Ishikawa (cell line): ENCODE results near the gene KCNQ5.

ENCODE experiments used
- CEBPB ChIP-seq: IDR thresholded peaks from 2 replicates; pipeline ENCODE4 v1.6.1; 2012
- CREB1 ChIP-seq: IDR thresholded peaks from 2 replicates; pipeline ENCODE4 v1.6.1; 2012; ENCODE audit warnings: low read depth
- EGR1 ChIP-seq: IDR thresholded peaks from 2 replicates; pipeline ENCODE4 v1.6.1; 2012
- EP300 ChIP-seq: IDR thresholded peaks from 2 replicates; pipeline ENCODE4 v1.6.1; 2012; ENCODE audit warnings: borderline replicate concordance
- FOXM1 ChIP-seq: IDR thresholded peaks from 2 replicates; pipeline ENCODE4 v1.6.1; 2012; ENCODE audit warnings: low read depth, borderline replicate concordance
- NFIC ChIP-seq: IDR thresholded peaks from 2 replicates; pipeline ENCODE4 v1.6.1; 2012
- RAD21 ChIP-seq: IDR thresholded peaks from 2 replicates; pipeline ENCODE4 v1.6.1; 2012; ENCODE audit warnings: low read depth
- TAF1 ChIP-seq: IDR thresholded peaks from 2 replicates; pipeline ENCODE4 v1.6.1; 2012; ENCODE audit warnings: low read depth, mild to moderate bottlenecking
- TCF12 ChIP-seq: IDR thresholded peaks from 2 replicates; pipeline ENCODE4 v1.6.1; 2012; ENCODE audit warnings: low read depth
- TEAD4 ChIP-seq: IDR thresholded peaks from 2 replicates; pipeline ENCODE4 v1.6.1; 2012
- YY1 ChIP-seq: IDR thresholded peaks from 2 replicates; pipeline ENCODE4 v1.6.1; 2012; ENCODE audit warnings: low read depth
- ZBTB7A ChIP-seq: IDR thresholded peaks from 2 replicates; pipeline ENCODE4 v1.6.1; 2012; ENCODE audit warnings: low read depth
- TF ChIP-seq, protein P1 (sequence below): IDR thresholded peaks from 2 replicates; pipeline ENCODE4 v1.6.1; 2012
- TF ChIP-seq, protein P2 (sequence below): IDR thresholded peaks from 2 replicates; pipeline ENCODE4 v1.6.1; 2012
- TF ChIP-seq, protein P3 (sequence below): IDR thresholded peaks from 2 replicates; pipeline ENCODE4 v1.6.1; 2012; ENCODE audit warnings: low read depth, mild to moderate bottlenecking

KCNQ5 gene

DNA sequence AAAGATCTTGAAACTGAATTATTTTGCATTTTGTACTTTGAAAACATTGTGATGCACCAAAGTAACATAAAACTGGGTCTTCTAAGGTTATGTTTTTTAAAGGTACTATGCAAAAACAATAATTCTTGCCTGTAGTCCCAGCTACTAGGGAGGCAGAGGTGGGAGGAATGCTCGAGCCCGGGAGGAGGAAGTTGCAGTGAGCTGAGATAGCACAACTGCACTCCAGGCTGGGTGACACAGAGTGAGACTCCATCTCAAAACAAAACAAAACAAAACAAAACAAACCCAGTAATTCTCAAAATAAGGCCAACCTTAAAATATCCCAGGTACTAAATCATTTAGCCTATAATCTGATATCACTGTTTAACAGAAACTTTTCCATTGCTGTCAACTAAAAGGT, 333.8 kb downstream of the KCNQ5 start:
- no peak for TF ChIP-seq TEAD4
- no peak for TF ChIP-seq CREB1
- TF ChIP-seq EGR1 = no peak
- TF ChIP-seq, protein P1, sequence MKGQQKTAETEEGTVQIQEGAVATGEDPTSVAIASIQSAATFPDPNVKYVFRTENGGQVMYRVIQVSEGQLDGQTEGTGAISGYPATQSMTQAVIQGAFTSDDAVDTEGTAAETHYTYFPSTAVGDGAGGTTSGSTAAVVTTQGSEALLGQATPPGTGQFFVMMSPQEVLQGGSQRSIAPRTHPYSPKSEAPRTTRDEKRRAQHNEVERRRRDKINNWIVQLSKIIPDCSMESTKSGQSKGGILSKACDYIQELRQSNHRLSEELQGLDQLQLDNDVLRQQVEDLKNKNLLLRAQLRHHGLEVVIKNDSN = no peak
- TF ChIP-seq NFIC = no peak
- TF ChIP-seq FOXM1 = no peak
- TF ChIP-seq YY1 = no peak
- TF ChIP-seq, protein P2, sequence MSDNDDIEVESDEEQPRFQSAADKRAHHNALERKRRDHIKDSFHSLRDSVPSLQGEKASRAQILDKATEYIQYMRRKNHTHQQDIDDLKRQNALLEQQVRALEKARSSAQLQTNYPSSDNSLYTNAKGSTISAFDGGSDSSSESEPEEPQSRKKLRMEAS = no peak
- no peak for TF ChIP-seq ZBTB7A
- no peak for TF ChIP-seq TCF12
- TF ChIP-seq CEBPB = no peak
- TF ChIP-seq, protein P3, sequence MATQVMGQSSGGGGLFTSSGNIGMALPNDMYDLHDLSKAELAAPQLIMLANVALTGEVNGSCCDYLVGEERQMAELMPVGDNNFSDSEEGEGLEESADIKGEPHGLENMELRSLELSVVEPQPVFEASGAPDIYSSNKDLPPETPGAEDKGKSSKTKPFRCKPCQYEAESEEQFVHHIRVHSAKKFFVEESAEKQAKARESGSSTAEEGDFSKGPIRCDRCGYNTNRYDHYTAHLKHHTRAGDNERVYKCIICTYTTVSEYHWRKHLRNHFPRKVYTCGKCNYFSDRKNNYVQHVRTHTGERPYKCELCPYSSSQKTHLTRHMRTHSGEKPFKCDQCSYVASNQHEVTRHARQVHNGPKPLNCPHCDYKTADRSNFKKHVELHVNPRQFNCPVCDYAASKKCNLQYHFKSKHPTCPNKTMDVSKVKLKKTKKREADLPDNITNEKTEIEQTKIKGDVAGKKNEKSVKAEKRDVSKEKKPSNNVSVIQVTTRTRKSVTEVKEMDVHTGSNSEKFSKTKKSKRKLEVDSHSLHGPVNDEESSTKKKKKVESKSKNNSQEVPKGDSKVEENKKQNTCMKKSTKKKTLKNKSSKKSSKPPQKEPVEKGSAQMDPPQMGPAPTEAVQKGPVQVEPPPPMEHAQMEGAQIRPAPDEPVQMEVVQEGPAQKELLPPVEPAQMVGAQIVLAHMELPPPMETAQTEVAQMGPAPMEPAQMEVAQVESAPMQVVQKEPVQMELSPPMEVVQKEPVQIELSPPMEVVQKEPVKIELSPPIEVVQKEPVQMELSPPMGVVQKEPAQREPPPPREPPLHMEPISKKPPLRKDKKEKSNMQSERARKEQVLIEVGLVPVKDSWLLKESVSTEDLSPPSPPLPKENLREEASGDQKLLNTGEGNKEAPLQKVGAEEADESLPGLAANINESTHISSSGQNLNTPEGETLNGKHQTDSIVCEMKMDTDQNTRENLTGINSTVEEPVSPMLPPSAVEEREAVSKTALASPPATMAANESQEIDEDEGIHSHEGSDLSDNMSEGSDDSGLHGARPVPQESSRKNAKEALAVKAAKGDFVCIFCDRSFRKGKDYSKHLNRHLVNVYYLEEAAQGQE = no peak

DNA sequence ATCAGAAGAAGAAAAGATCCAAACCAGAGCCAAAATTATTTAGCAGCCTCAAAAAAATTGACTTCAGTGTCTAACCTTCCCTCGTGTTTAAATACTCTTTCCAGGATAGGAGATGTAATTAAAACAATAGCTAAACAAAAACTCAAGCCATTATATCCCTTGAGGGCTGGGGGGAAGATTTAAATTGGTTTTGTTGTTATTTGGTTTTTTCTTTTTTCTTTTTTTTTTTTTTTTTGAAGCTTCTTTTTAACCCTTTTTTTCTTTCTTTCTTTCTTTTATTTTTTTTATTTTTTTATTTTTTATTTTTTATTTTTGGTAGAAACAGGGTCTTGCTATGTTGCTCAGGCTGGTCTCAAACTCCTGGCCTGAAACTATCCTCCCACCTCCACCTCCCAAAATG, 334.4 kb downstream of the KCNQ5 start:
- TF ChIP-seq TEAD4 (no peak), CEBPB (no peak), EGR1 (no peak), NFIC (no peak), TAF1 (no peak), ZBTB7A (no peak)
- TF ChIP-seq, protein P3 = no peak
- TF ChIP-seq, protein P1 = no peak

DNA sequence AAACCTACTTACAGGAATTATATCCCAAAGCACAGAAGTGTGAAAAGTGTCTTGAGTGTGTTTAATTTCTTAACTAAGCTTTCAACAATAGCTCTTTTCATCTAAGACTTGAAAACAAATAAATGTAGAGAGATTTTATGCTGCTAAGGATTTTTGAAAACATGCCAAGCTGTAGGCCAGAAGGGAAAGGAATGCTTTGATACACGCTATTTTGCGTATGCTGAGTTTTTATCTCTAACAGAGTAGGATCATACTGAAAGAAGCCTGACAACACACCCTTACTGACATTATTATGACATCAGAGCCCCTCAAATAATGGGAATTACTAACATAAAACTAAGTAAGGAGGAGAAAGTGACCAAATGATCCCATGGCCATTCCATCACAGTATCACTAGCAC, 338.0 kb downstream of the KCNQ5 start:
- TF ChIP-seq RAD21 = no peak
- TF ChIP-seq YY1 = no peak
- TF ChIP-seq FOXM1 = no peak

DNA sequence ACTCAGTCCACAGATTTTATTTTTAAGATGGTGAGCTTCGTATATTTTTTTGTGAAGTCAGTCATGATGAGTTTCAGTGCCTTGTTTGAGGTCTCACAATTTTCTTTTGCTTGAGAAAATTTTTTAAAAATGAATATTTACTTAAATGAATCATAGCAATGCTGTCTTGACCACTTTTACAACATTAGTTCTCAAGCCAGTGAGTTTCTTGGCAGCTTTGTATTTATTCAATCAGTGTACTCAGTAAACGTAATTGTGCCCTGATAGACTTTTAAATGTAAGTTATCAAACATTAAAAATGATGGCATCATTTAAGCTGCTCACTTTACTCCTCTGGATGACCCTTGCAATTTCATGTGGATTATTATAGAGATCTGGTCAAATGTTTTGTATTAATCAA, 342.1 kb downstream of the KCNQ5 start:
- TF ChIP-seq CREB1 = no peak
- no peak for TF ChIP-seq TCF12
- TF ChIP-seq FOXM1 = no peak
- no peak for TF ChIP-seq RAD21
- TF ChIP-seq, protein P1 = no peak
- no peak for TF ChIP-seq NFIC
- no peak for TF ChIP-seq TAF1
- no peak for TF ChIP-seq TEAD4
- TF ChIP-seq ZBTB7A = no peak
- TF ChIP-seq EGR1 = no peak
- TF ChIP-seq EP300 = no peak

DNA sequence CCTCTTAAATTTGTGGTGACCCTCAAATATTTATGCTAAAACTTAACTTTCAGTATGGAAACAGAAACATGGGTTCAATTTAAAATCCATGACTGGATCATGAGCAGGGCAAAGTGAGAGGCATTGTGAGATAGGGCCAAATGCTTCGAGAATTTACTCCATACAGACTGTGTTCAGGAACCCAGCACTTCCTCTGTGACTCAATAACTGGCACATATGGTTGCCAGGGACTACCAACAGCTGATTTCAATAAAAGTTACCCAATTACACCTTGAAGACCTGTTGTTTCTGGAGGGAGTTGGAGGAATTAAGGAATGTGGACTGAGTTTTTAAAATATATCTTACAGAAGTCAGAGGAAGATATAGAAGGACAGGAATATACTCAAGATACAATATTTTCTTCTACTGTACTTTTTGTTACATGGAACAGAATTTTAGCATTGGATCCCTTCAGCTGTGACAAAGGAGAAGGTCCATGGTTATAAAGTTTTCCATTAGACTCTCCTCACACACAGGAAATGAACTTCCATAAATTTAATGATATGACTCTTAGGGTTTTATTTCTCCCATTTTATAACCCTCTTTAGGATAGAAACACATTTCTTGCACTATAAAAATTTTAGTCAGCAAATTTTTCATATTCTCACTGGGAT, 344.9 kb downstream of the KCNQ5 start:
- TF ChIP-seq FOXM1 (no peak), TCF12 (no peak), ZBTB7A (no peak), NFIC (no peak), CEBPB (no peak), CREB1 (no peak), YY1 (no peak), TEAD4 (no peak), EP300 (no peak), RAD21 (no peak)
- TF ChIP-seq, protein P3 = no peak
- TF ChIP-seq, protein P2 = no peak
- TF ChIP-seq, protein P1 = no peak
